Endothelial cell of umbilical vein (primary cell): ENCODE results near the gene PIK3R1. TPM values are rescaled to one million over a fixed set of nuclear protein-coding genes. Genes with fewer than 3 reads are reported as not detected.

ENCODE experiments used
- BruUV-seq: library from RNA; stranded (reverse); fragments of 400-500 nt; replicated peaks from 2 replicates; lab custom pipeline; 2021; lab: Mats Ljungman, UMichigan
- CTCF ChIA-PET: fragments of 300-600, 350-600 bp; sonication (Branson Sonifier 250); formaldehyde crosslinking; loops from one replicate; lab custom pipeline; 2021; ENCODE audit warnings: antibody characterized with exemption, inconsistent platforms; lab: Charles Lee
- POLR2A ChIA-PET: fragments of 300-600, 350-600 bp; sonication (Branson Sonifier 250); formaldehyde crosslinking; loops from one replicate; lab custom pipeline; 2021; ENCODE audit warnings: antibody characterized with exemption, inconsistent platforms; lab: Charles Lee
- DNase-seq: peaks from one replicate; pipeline ENCODE4 v3.0.0-alpha.2; 2011; ENCODE audit warnings: low read depth, low spot score
- FAIRE-seq: peaks from 2 replicates; lab custom pipeline; 2011; peaks lifted over from hg19 to GRCh38; lab: Jason Lieb, UNC
- H2AFZ ChIP-seq: 2 replicates; pipeline ENCODE4 v1.6.0; 2012; ENCODE audit warnings: low read depth, low read length, control low read depth, inconsistent platforms
- H3K27ac ChIP-seq: 2 replicates; pipeline ENCODE4 v1.5.1; 2011; ENCODE audit warnings: low read depth, mild to moderate bottlenecking, control low read depth, low read length, moderate library complexity; ENCODE audit not compliant: insufficient read depth
- H3K27me3 ChIP-seq, 2 experiments: 2 replicates each; pipeline versions ENCODE4 v1.6.0 to v1.6.1; 2011; ENCODE audit warnings: low read length in 2 of 2, mixed read lengths in 1 of 2; ENCODE audit not compliant: control insufficient read depth in 2 of 2, insufficient read depth in 2 of 2
- H3K36me3 ChIP-seq, 2 experiments: 2 replicates in 1 of 2; 3 replicates in 1 of 2; pipeline ENCODE4 v1.5.1; 2011; ENCODE audit warnings: low read length in 2 of 2, mild to moderate bottlenecking in 1 of 2, moderate library complexity in 1 of 2; ENCODE audit not compliant: control insufficient read depth in 2 of 2, insufficient read depth in 2 of 2; ENCODE audit errors: extremely low read depth in 1 of 2
- H3K4me1 ChIP-seq: 3 replicates; pipeline ENCODE4 v1.5.1; 2011; ENCODE audit warnings: mild to moderate bottlenecking, low read length; ENCODE audit not compliant: control insufficient read depth, insufficient read depth; ENCODE audit errors: extremely low read depth
- H3K4me2 ChIP-seq: 2 replicates; pipeline ENCODE4 v1.6.1; 2011; ENCODE audit warnings: low read length, control low read depth, mixed read lengths; ENCODE audit not compliant: insufficient read depth
- H3K4me3 ChIP-seq, 3 experiments: fragments of 200-600 bp in 1 of 3; sonication (generic), shearing (Covaris generic) in 1 of 3; replicated peaks in 1 of 3; 2 replicates each; pipeline ENCODE4 v1.5.1; 2011 to 2016; ENCODE audit warnings: control low read depth in 3 of 3, low read length in 3 of 3, mild to moderate bottlenecking in 2 of 3, inconsistent platforms in 1 of 3, low read depth in 1 of 3, moderate library complexity in 1 of 3; ENCODE audit not compliant: insufficient read depth in 1 of 3
- H3K79me2 ChIP-seq: 2 replicates; pipeline ENCODE4 v1.6.0; 2012; ENCODE audit warnings: low read length, inconsistent platforms; ENCODE audit not compliant: control insufficient read depth, insufficient read depth
- H3K9ac ChIP-seq: replicated peaks from 2 replicates; pipeline ENCODE3; 2011; ENCODE audit warnings: low read length, control low read depth; ENCODE audit not compliant: insufficient read depth; ENCODE audit errors: extremely low read depth
- H3K9me1 ChIP-seq: replicated peaks from 3 replicates; pipeline ENCODE4 v1.6.0; 2011; ENCODE audit warnings: mild to moderate bottlenecking, low read length; ENCODE audit not compliant: control insufficient read depth, insufficient read depth; ENCODE audit errors: extremely low read depth
- H3K9me3 ChIP-seq: replicated peaks from 2 replicates; pipeline ENCODE4 v1.5.1; 2012; ENCODE audit warnings: low read length, inconsistent platforms; ENCODE audit not compliant: control insufficient read depth, insufficient read depth
- H4K20me1 ChIP-seq: replicated peaks from 2 replicates; pipeline ENCODE3; 2011; ENCODE audit warnings: mild to moderate bottlenecking, low read length; ENCODE audit not compliant: control insufficient read depth, insufficient read depth; ENCODE audit errors: extremely low read depth
- EZH2 ChIP-seq: IDR thresholded peaks from 2 replicates; pipeline ENCODE4 v1.6.1; 2012; ENCODE audit warnings: borderline replicate concordance, low read depth, mild to moderate bottlenecking, moderate library complexity, low read length, inconsistent platforms; ENCODE audit not compliant: severe bottlenecking
- FOS ChIP-seq: IDR thresholded peaks from 2 replicates; pipeline ENCODE4 v1.6.1; 2011; ENCODE audit warnings: mild to moderate bottlenecking, low read length, moderate library complexity, borderline replicate concordance; ENCODE audit not compliant: insufficient read depth
- GATA2 ChIP-seq: IDR thresholded peaks from 2 replicates; pipeline ENCODE4 v1.7.0; 2011; ENCODE audit warnings: low read depth, mild to moderate bottlenecking, moderate library complexity, mixed read lengths, low read length; ENCODE audit not compliant: insufficient read length, insufficient read depth
- JUN ChIP-seq: IDR thresholded peaks from 2 replicates; pipeline ENCODE4 v1.6.1; 2011; ENCODE audit warnings: borderline replicate concordance, low read depth; ENCODE audit not compliant: insufficient read length, insufficient read depth
- MYC ChIP-seq: IDR thresholded peaks from one replicate; pipeline ENCODE4 v1.6.1; 2011; ENCODE audit warnings: mild to moderate bottlenecking, low read depth, low read length
- POLR2A ChIP-seq: IDR thresholded peaks from 2 replicates; pipeline ENCODE4 v1.6.1; 2012; ENCODE audit warnings: low read depth, mild to moderate bottlenecking, control low read depth, low read length
- POLR2AphosphoS5 ChIP-seq: IDR thresholded peaks from 2 replicates; pipeline ENCODE4 v1.6.1; 2012; ENCODE audit warnings: low read depth, mild to moderate bottlenecking, control low read depth, low read length, moderate library complexity; ENCODE audit not compliant: insufficient read depth
- dilution Hi-C: fragments of 300-500 bp; cut with MboI; formaldehyde crosslinking; loops from one replicate; pipeline ENCODE4 v1.15.0; 2019; ENCODE audit warnings: low sequenced_read_pairs; ENCODE audit not compliant: extremely low pct_ligation_motif_present
- intact Hi-C: fragments of 100-400 bp; cut with micrococcal nuclease; formaldehyde crosslinking; loops from one replicate; pipeline ENCODE4 v1.10.0; 2022
- polyA plus RNA-seq, 4 experiments: library from polyadenylated mRNA; depleted of rRNA in 3 of 4; stranded (reverse) in 3 of 4; unstranded in 1 of 4; fragments of >200 nt; gene quantifications; 2 replicates each; pipeline versions ENCODE4 v1.2.1 to v1.2.3, GENCODE V29; 2011 to 2012; ENCODE audit warnings: missing spikeins in 1 of 4
- total RNA-seq: library from RNA; stranded (reverse); gene quantifications from 2 replicates; pipeline ENCODE4 v1.2.3, GENCODE V29; 2021
- TF ChIP-seq, protein P1 (sequence below), 2 donors: IDR thresholded peaks; 1 replicate in 1 of 2; 2 replicates in 1 of 2; pipeline ENCODE4 v1.5.1; 2011; ENCODE audit warnings: low read length in 2 of 2, mild to moderate bottlenecking in 2 of 2, moderate library complexity in 2 of 2, control low read depth in 1 of 2, inconsistent platforms in 1 of 2, low read depth in 1 of 2; ENCODE audit not compliant: insufficient read depth in 1 of 2; ENCODE audit errors: extremely low read depth in 1 of 2
- TF ChIP-seq, protein P2 (sequence below): IDR thresholded peaks from 2 replicates; pipeline ENCODE4 v1.6.1; 2011; ENCODE audit not compliant: insufficient read depth, insufficient read length

Gene PIK3R1
- total and polyA plus RNA-seq, 2 donors (not counting 3 experiments of a cell fraction or from before 2014, with no cell fraction given), result 2.8 to 30.0 TPM

DNA sequence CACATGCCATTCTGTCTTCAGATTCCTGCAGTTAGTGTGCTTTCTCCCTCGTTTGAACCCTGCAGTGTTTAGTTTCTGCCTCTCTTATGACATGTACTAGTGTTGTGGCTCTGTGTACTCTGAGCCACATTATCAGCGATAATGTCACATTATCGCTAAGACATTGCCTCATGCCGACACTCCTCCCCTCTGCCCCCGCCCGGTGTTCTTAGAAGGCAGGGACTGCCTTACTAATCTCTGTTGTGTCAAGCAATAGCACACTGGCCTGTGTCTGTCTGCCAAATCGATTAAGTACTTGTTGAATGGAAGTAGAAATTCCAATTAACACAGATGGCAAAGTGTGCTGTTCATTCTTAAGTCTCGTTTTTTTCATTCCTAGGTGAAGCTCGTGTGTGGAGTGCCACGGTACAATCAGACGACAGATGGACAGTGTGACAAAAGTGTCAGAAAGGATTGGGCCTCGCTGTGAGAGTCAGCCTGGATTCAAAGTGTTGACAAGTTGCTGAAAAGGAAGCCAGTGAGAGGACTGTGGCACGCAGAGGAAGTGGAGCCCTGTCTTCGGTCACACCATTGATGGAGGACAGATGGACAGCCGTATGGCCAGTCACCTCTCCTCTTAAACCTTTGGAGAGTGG lies 10.5 kb downstream of the PIK3R1 start:
- Histone ChIP-seq H3K9me3 (no peaks in the 10 kb centered on the region), H3K4me1 (peaks cover 10% of the 10 kb centered on the region), H2AFZ (no peak overlapping the region), H3K27ac (no peak overlapping the region), H4K20me1 (no peaks in the 10 kb centered on the region), H3K79me2 (peaks cover 43% of the 10 kb centered on the region), H3K27me3 (no peaks in the 10 kb centered on the region), H3K4me3 (no peak overlapping the region), H3K9ac (no peak overlapping the region), H3K36me3 (peaks cover 0 to 2% of the 10 kb centered on the region in 2 experiments), H3K4me2 (no peak overlapping the region), H3K9me1 (no peaks in the 10 kb centered on the region)
- intact Hi-C loops, result no loop called here
- ChIA-PET POLR2A (no interaction called here), CTCF (interaction anchor here (1.3 to 1.4 kb wide), 2 partner anchors 10 to 21 kb away, joined by 3 to 4 read pairs; no protein-coding TSS in a partner anchor)
- BruUV-seq, result no TSS peak
- no peak for TF ChIP-seq MYC
- no peak for TF ChIP-seq JUN
- dilution Hi-C loops, result no loop called here
- DNase-seq (no peak), FAIRE-seq (no peak)

DNA sequence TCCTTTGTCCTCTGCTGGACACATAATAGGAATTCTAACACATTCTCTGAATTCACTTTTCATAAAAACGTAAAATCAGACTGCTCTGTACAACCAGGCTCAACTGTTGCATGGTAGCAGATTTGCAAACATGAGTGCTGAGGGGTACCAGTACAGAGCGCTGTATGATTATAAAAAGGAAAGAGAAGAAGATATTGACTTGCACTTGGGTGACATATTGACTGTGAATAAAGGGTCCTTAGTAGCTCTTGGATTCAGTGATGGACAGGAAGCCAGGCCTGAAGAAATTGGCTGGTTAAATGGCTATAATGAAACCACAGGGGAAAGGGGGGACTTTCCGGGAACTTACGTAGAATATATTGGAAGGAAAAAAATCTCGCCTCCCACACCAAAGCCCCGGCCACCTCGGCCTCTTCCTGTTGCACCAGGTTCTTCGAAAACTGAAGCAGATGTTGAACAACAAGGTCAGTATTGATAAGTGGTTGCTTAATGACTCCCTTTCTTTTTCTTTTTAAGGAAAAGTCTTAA lies 11.1 kb downstream of the PIK3R1 start:
- Histone ChIP-seq H3K9ac (no peak overlapping the region), H3K4me3 (no peak overlapping the region), H3K4me1 (peaks cover 10% of the 10 kb centered on the region), H4K20me1 (no peaks in the 10 kb centered on the region), H3K79me2 (peaks cover 47% of the 10 kb centered on the region), H3K9me1 (no peaks in the 10 kb centered on the region), H3K9me3 (no peaks in the 10 kb centered on the region), H3K4me2 (no peak overlapping the region), H2AFZ (no peak overlapping the region), H3K27me3 (no peaks in the 10 kb centered on the region), H3K36me3 (peaks cover 0 to 2% of the 10 kb centered on the region in 2 experiments), H3K27ac (no peak overlapping the region)
- no TSS peak for BruUV-seq
- POLR2A ChIA-PET, result no interaction called here
- dilution Hi-C loops (no loop called here), intact Hi-C loops (no loop called here)
- TF ChIP-seq, protein P1, sequence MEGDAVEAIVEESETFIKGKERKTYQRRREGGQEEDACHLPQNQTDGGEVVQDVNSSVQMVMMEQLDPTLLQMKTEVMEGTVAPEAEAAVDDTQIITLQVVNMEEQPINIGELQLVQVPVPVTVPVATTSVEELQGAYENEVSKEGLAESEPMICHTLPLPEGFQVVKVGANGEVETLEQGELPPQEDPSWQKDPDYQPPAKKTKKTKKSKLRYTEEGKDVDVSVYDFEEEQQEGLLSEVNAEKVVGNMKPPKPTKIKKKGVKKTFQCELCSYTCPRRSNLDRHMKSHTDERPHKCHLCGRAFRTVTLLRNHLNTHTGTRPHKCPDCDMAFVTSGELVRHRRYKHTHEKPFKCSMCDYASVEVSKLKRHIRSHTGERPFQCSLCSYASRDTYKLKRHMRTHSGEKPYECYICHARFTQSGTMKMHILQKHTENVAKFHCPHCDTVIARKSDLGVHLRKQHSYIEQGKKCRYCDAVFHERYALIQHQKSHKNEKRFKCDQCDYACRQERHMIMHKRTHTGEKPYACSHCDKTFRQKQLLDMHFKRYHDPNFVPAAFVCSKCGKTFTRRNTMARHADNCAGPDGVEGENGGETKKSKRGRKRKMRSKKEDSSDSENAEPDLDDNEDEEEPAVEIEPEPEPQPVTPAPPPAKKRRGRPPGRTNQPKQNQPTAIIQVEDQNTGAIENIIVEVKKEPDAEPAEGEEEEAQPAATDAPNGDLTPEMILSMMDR (IDR thresholded peaks at IDR 0.05; ENCODE audit: extremely low read depth in 1 of 2, insufficient read depth in 1 of 2, low read depth in 1 of 2, low read length in 2 of 2), result no peak
- TF ChIP-seq JUN (no peak), EZH2 (no peak), MYC (no peak), FOS (no peak), POLR2AphosphoS5 (no peak), GATA2 (no peak), POLR2A (no peak)
- TF ChIP-seq, protein P2, sequence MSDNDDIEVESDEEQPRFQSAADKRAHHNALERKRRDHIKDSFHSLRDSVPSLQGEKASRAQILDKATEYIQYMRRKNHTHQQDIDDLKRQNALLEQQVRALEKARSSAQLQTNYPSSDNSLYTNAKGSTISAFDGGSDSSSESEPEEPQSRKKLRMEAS, result no peak
- DNase-seq (no peak), FAIRE-seq (no peak)
- CTCF ChIA-PET, result interaction anchor here (1.4 kb wide), 1 partner anchor 10 kb away, joined by 3 read pairs; no protein-coding TSS in a partner anchor
